NCI-H128 (cell line): ENCODE measurements around the gene DHRSX.
"Not testable (repeated sequence)": the region's sequence is repeated elsewhere in the genome, so short reads cannot be mapped to it uniquely, and the experiment has no call there.

Experiments used
- DNase-seq: peaks from one replicate; lab custom pipeline; 2025; ENCODE audit not compliant: unreplicated experiment; lab: John Stamatoyannopoulos, UW

DHRSX gene

GRCh38 chrX:2369206-2369605 lies 131.6 kb downstream of the DHRSX start:
- no peak for DNase-seq

DNA sequence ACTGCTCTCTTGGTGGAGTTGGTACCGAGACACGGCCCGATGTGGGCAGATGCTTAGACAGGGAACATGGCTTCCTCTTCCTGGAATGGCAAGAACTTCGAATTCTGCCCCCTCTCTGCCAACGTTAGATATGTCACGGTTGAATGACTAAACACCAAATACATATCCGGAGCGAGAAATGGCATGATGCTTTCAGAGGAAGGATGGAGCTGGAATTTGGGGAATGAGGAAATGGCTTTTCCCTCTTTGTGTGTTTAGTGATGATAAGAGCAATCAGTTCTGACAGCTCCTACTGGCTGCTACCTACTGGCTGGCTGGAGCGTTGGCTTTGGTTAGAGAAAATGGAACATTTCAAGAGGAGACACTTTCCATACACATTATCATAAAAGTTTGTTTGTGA lies 140.0 kb downstream of the DHRSX start:
- no peak for DNase-seq

DNA sequence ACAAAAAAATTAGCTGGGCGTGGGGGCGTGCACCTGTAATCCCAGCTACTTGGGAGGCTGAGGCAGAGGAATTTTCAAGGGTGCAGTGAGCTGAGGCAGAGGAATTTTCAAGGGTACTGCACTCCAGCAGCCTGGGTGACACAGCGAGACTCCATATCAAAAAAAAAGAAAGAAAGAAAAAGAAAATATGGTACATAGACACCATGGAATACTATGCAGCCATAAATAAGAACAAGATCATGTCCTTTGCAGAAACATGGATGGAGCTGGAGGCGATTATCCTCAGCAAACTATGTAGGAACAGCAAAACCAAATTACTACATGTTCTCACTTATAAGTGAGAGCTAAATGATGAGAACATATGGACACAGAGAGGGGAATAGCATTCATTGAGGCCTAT lies 141.3 kb downstream of the DHRSX start:
- DNase-seq: not testable (repeated sequence)

- DNase-seq: no peak
Measured at GRCh38 chrX:2351999-2352995, 148.5 kb downstream of the DHRSX start.

GRCh38 chrX:2351321-2351720 lies 149.5 kb downstream of the DHRSX start:
- no peak for DNase-seq

GRCh38 chrX:2350703-2351102 lies 150.1 kb downstream of the DHRSX start:
- not testable (repeated sequence) for DNase-seq

DNA sequence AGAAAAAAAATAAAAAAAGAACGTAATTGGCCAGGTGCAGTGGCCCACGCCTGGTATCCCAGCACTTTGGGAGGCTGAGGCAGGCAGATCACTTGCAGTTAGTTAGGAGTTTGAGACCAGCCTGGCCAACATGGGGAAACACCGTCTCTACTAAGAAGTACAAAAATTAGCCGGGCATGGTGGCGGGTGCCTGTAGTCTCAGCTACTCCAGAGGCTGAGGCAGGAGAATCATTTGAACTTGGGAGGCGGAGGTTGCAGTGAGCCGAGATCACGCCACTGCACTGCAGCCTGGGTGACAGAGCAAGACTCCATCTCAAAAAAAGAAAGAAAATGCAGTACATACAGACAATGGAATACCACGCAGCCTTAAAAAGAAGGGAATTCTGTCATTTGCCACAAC lies 150.7 kb downstream of the DHRSX start:
- DNase-seq: not testable (repeated sequence)

DNA sequence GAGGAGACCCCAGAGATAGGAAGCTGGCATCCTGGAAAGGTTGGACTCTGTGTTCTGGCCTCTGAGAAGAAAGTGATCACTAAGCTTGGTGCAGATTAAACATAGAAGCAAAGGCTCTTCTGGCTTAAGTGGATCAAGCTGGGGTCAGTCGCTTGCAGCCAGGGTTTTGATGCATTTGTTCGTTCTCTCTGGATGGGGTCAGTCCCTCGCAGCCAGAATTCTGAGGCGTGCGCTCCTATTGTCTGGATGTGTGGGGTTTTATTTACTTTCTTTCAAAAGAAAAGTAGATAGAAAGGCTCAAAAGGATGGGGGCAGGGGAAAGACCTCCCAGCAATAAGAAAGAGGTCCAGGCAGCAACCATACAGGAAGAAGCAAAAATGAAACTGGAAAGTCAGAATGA lies 152.6 kb downstream of the DHRSX start:
- no peak for DNase-seq

DNA sequence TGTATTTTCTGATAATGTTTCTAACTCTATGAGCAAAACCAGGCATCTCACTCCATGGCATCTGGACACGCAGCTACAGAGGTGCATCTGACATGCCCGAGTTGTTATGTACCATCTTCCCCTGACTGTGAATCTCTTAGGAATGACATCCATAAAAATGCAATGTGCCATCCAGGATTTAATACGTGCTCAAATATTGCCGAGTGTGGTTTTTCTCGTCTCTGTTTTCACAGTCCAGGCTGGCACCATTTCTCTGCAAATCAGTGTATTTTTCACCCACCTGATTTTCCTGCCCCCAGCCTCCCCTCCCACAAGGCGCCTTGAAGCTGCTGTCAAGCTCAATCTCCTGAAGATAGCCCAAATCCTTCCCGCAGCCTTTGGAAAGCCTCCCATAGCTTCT lies 154.6 kb downstream of the DHRSX start:
- no peak for DNase-seq

DNA sequence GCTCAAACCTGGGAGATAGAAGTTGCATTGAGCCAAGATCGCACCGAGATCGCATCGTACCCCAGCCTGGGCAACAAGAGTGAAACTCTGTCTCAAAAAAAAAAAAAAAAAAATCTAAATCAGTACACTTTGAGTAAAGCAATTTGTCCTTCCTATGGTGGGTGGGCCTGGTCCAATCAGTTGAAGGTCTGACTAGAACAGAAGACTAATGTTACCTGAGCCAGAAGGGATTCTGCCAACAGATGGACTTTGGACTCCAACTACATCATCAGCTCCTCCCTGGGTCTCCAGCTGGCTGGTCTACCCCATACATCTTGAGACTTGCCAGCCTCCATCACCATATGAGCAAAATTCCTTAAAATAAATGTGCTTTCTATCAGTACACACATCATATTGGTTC lies 155.2 kb downstream of the DHRSX start:
- DNase-seq: no peak

DNA sequence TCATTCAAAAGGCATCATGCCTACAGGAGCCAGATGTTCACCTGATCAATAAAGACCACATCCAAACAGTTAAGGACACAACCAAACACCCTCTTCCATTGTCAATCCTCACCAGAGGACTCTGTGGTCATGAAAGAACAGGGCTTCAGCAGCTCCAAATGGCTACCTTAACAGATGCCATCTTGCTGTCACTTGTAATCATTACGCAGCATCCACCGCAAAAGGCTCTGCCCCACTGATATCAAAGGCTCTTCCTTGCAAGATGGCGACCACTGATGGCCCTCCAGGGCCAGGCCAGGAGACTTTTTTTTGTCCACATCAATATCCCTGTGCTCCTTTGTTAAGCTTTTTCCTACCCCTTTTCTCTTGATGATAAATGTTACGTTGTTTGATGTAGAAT lies 157.4 kb downstream of the DHRSX start:
- no peak for DNase-seq

DNA sequence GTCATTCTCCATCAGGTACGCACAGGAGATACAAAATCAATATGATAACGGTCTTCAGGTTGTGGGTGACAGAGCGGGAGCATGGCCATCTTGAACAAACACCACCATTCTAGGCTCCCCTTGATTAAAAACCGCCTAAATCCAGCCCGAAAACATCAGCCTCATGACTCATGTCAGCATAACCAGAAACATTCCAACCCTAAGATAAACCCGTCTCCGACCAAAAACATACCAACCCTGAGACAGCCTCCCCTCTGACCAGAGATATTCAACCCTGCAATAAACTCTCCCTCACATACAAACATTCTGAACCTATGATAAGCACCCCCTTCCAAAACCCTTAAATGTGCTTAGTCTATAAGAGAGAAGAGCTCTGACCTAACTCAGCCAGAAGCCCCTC lies 157.9 kb downstream of the DHRSX start:
- no peak for DNase-seq

DNA sequence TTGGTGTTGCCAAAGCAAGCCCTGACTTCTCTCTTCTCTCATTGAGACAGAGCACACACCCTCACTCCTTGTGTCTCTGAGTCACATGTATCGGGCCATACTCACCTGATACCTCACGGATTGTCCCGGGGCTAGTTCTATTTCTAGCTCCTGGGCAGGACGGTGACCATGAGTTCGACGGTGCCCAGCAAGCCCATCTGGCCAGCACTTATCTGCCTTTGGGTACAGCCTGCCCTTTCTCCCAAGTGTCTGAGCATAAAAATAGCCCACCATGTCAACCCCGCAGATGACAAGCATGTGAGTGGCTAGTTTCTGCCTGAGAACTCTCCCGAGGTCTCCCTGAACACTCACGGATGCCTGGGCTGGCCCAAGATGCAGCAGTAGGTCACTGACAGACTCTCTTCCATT lies 158.5 kb downstream of the DHRSX start:
- no peak for DNase-seq

DNA sequence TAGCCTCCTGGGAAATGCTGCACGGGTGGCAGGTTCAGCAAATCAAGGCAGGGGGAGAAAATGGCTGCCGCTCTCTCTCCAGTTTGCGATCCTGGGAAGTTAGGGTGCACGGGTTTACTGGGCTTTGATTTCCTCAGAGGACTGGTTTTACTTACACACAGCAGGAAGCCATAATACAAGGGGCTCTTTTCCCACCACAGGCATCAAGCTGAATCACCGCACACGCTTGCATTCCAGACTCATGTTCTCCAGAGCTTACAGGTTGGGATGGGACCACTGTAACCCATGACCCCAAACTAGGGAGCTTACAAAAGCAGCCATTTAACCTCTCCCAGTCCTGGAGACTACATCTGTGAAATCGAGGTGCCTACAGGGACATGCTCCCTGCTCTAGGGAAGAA lies 159.8 kb downstream of the DHRSX start:
- no peak for DNase-seq

GRCh38 chrX:2336181-2336580 lies 164.6 kb downstream of the DHRSX start:
- no peak for DNase-seq

- DNase-seq: no peak
Measured at GRCh38 chrX:2334237-2334636, 166.5 kb downstream of the DHRSX start.

GRCh38 chrX:2332252-2332651 lies 168.5 kb downstream of the DHRSX start:
- no peak for DNase-seq

DNA sequence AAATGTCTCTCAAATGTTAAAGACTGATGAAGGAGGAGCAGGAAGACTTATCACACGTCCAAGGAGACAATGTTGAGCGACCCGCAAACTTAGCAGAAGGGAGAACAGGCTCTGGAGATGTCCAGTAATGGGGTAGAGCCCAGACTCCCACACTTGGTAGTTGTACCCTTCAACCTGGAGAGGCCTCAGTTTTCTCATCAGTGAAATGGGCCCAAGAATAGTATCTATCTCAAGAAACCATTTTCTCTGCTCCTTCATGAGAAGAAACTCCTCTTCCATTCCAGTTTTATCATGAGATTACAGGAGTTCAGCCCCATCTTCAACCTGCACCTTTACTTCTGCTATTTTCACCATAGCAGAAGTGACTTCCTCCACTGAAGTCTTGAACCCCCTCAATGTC lies 169.9 kb downstream of the DHRSX start:
- no peak for DNase-seq

GRCh38 chrX:2330487-2330886 lies 170.3 kb downstream of the DHRSX start:
- no peak for DNase-seq

GRCh38 chrX:2327423-2327822 lies 173.4 kb downstream of the DHRSX start:
- DNase-seq: no peak

DNA sequence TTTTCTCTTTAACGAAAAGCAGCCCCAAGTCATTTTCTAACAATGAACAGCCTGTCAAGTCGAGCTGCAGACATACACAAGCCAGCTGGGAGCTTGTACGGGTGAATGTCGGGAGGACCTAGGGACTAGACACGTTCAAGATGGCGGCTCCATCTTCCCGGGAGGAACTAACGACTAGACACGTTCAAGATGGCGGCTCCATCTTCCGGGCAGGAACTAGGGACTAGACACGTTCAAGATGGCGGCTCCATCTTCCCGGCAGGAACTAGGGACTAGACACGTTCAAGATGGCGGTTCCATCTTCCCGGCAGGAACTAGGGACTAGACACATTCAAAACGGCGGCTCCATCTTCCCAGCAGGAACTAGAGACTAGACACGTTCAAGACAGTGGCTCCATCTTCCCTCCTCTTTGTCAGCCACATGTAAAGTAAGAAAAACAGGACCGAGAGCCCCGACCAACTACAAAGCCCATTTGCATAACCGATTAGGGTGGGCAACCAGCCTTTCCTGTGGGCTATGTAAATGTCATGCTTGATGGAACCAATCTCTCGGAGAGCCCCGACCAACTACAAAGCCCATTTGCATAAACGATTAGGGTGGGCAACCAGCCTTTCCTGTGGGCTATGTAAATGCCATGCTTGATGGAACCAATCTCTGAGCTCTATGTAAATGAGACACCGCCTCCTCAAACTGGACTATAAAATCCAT lies 175.5 kb downstream of the DHRSX start:
- DNase-seq: no peak

DNA sequence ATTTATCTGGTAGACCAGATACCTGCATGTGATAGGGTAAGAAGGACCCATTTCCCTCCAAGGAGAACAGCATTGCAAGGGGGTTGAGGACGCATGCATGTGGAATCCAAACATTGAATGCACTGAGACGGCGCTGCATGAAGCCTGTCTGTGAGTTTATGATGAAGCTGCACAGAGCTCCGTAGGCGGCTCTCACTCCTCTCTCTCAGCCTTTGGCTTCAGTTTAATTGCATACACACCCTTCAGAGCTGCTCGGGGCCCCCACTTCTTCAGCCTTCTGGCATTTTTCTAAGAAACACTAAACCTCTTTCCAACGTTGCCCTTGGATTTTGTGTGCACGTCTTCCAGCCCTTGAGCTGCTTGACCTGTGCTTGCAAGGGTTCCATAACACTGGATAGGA lies 176.6 kb downstream of the DHRSX start:
- no peak for DNase-seq
